Smooth muscle cell (in vitro differentiated cells): ENCODE measurements around the gene ISLR. TPM values are rescaled to one million over a fixed set of nuclear protein-coding genes. Genes with fewer than 3 reads are reported as not detected.

Experiments used
- DNase-seq: peaks from one replicate; lab custom pipeline; 2025; ENCODE audit not compliant: unreplicated experiment; lab: John Stamatoyannopoulos, UW
- H2AFZ ChIP-seq: fragments of 200-600 bp; sonication (generic); 2 replicates; pipeline ENCODE4 v1.6.0; 2016; ENCODE audit warnings: antibody characterized with exemption, low read depth, mild to moderate bottlenecking
- H3F3A ChIP-seq: fragments of 200-600 bp; sonication (generic); 2 replicates; pipeline ENCODE4 v1.6.0; 2017; ENCODE audit warnings: antibody characterized with exemption, low read depth
- H3K27ac ChIP-seq: fragments of 200-600 bp; sonication (generic); 2 replicates; pipeline ENCODE4 v1.5.1; 2016; ENCODE audit warnings: low read depth, mild to moderate bottlenecking
- H3K27me3 ChIP-seq: fragments of 200-600 bp; sonication (generic); 2 replicates; pipeline ENCODE4 v1.6.1; 2016; ENCODE audit warnings: low read depth, mild to moderate bottlenecking
- H3K36me3 ChIP-seq: fragments of 200-600 bp; sonication (generic); 2 replicates; pipeline ENCODE4 v1.5.1; 2016; ENCODE audit warnings: low read depth
- H3K4me1 ChIP-seq: fragments of 200-600 bp; sonication (generic); 2 replicates; pipeline ENCODE4 v1.5.1; 2016; ENCODE audit warnings: low read depth
- H3K4me2 ChIP-seq: fragments of 200-600 bp; sonication (generic); 2 replicates; pipeline ENCODE4 v1.6.0; 2016; ENCODE audit warnings: mild to moderate bottlenecking
- H3K4me3 ChIP-seq: fragments of 200-600 bp; sonication (generic); 2 replicates; pipeline ENCODE4 v1.5.1; 2016; ENCODE audit warnings: mild to moderate bottlenecking
- H3K79me2 ChIP-seq: fragments of 200-600 bp; sonication (generic); 2 replicates; pipeline ENCODE4 v1.6.0; 2016; ENCODE audit warnings: low read depth, mild to moderate bottlenecking
- H3K9ac ChIP-seq: fragments of 200-600 bp; sonication (generic); 2 replicates; pipeline ENCODE4 v1.6.0; 2016; ENCODE audit warnings: low read depth
- H3K9me3 ChIP-seq: fragments of 200-600 bp; sonication (generic); replicated peaks from 2 replicates; pipeline ENCODE4 v1.5.1; 2016; ENCODE audit warnings: low read depth
- H4K20me1 ChIP-seq: fragments of 200-600 bp; sonication (generic); 2 replicates; pipeline ENCODE4 v1.6.0; 2016; ENCODE audit warnings: low read depth
- WGBS: methylation state at CpG from one replicate; pipeline ENCODE4 v1.1.7; 2016; ENCODE audit warnings: low lambda C conversion rate; 5-methylcytosine and 5-hydroxymethylcytosine counted together
- polyA plus RNA-seq: library from polyadenylated mRNA; unstranded; fragments of >200 nt; fragmentation: Nextera tagmentation; extraction: Ambion mirVana; gene quantifications from 2 replicates; pipeline ENCODE4 v1.2.1, GENCODE V29; 2016
- total RNA-seq: library from RNA; depleted of rRNA; stranded (reverse); fragments of >200 nt; gene quantifications from 2 replicates; pipeline ENCODE4 v1.2.3, GENCODE V29; 2014
- TF ChIP-seq, protein P1 (sequence below): fragments of 200-600 bp; sonication (generic); IDR thresholded peaks from 2 replicates; pipeline ENCODE4 v1.5.1; 2017; ENCODE audit warnings: borderline replicate concordance, mild to moderate bottlenecking, antibody characterized with exemption; ENCODE audit not compliant: insufficient read depth, poor library complexity, severe bottlenecking

ISLR gene
- total and polyA plus RNA-seq, 2 experiments from 2014 or later: 119 to 130 TPM

DNA sequence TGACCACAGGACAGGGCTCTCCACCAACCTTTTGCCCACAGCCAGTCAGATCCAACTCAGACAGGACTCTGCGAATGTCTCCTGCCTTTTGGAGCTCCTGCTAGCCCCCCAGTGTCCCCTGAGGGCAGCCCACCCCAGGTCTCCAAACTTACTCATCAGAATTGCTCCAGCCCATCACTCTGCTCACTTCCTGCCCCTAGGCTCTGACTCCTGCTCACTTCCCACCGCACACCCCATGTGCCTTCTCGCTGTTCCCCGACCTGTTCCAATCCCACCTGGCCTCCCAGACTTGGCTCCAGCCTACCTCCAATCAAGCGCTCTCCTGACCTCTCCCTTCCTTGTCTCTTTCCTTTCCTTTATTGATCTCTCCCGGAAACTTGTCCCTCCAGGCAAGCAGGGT lies 35.0 kb downstream of the ISLR start:
- no peaks in the 10 kb centered on the region for H3K36me3 ChIP-seq
- no peak overlapping the region for H3K4me3 ChIP-seq
- H3K4me1 ChIP-seq: peaks cover 36% of the 10 kb centered on the region
- no peaks in the 10 kb centered on the region for H4K20me1 ChIP-seq
- TF ChIP-seq, protein P1, sequence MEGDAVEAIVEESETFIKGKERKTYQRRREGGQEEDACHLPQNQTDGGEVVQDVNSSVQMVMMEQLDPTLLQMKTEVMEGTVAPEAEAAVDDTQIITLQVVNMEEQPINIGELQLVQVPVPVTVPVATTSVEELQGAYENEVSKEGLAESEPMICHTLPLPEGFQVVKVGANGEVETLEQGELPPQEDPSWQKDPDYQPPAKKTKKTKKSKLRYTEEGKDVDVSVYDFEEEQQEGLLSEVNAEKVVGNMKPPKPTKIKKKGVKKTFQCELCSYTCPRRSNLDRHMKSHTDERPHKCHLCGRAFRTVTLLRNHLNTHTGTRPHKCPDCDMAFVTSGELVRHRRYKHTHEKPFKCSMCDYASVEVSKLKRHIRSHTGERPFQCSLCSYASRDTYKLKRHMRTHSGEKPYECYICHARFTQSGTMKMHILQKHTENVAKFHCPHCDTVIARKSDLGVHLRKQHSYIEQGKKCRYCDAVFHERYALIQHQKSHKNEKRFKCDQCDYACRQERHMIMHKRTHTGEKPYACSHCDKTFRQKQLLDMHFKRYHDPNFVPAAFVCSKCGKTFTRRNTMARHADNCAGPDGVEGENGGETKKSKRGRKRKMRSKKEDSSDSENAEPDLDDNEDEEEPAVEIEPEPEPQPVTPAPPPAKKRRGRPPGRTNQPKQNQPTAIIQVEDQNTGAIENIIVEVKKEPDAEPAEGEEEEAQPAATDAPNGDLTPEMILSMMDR: no peak
- 61% methylated on average over 6 of the region's 6 CpGs for WGBS
- H3K79me2 ChIP-seq: no peaks in the 10 kb centered on the region
- peaks cover 1% of the 10 kb centered on the region for H3F3A ChIP-seq
- no peak overlapping the region for H3K27ac ChIP-seq
- H3K27me3 ChIP-seq: no peaks in the 10 kb centered on the region
- no peaks in the 10 kb centered on the region for H3K9me3 ChIP-seq
- no peak overlapping the region for H2AFZ ChIP-seq
- no peak overlapping the region for H3K9ac ChIP-seq
- peak overlapping the region; percentile 78 for H3K4me2 ChIP-seq
- DNase-seq: no peak

DNA sequence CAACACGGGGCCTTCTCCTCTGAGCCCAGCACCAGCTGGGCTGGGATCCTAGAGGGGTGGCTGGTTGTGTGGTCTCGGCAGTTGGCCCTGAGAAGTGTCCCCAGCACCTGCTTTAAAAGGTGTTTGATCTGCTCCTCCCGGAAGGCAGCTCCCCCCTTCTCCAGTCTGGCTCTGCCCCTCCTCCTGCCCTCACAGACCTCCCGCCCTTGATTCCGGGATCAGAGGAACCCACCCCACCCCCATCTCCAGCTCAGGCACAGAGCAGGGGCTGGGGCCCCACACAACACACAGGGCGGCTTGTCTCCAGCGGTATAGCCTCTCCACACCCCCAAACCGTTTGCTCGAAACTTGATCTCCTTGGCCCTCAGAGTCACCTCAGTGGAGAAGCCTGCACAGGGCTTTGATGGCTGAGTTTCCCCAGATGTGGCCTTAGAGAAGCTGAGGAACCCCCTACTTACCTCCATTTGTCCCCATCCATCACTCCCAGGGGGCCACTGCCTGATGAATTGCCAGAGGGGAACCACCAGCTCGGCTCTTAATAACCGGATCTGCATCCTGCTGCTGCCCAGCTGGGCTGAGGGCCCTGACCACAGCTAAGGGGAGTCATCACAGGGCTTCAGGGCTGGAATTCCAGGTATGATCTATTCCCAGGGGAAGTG lies 35.5 kb downstream of the ISLR start:
- TF ChIP-seq, protein P1: no peak
- Histone ChIP-seq H3K9me3 (no peaks in the 10 kb centered on the region), H2AFZ (no peak overlapping the region), H3K36me3 (no peaks in the 10 kb centered on the region), H3K79me2 (no peaks in the 10 kb centered on the region), H4K20me1 (no peaks in the 10 kb centered on the region), H3K4me3 (no peak overlapping the region), H3K9ac (no peak overlapping the region), H3K27ac (peak overlapping the region; percentile 61), H3K4me1 (peaks cover 36% of the 10 kb centered on the region), H3K4me2 (peak overlapping the region; percentile 78), H3K27me3 (no peaks in the 10 kb centered on the region), H3F3A (no peaks in the 10 kb centered on the region)
- 10% methylated on average over 11 of the region's 11 CpGs for WGBS
- DNase-seq: no peak

DNA sequence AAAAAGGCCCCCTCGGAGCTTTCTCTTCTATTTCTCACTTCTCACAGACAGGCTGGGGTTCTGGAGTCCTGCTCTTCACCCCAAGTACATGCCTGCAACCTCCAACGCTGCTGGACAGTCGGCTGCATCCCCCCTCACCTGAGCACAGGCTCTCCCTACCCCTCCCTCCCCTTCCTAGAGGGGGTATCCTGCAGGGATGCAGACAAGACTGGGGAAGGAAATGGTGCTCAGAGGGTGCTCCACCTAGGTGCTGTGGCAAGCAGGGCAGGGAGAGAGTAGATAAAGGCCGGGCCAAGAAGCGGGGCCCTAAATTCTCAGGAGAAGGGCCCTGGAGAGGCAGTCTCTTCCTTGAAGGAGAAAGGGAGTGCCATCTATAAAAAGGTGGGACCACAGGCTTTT lies 36.0 kb downstream of the ISLR start:
- no peaks in the 10 kb centered on the region for H3K36me3 ChIP-seq
- no peaks in the 10 kb centered on the region for H3K9me3 ChIP-seq
- no peaks in the 10 kb centered on the region for H4K20me1 ChIP-seq
- H3F3A ChIP-seq: peaks cover 3% of the 10 kb centered on the region
- H3K27me3 ChIP-seq: no peaks in the 10 kb centered on the region
- H3K4me3 ChIP-seq: no peak overlapping the region
- no peaks in the 10 kb centered on the region for H3K79me2 ChIP-seq
- H3K27ac ChIP-seq: peak overlapping the region; percentile 73
- TF ChIP-seq, protein P1: no peak
- 65% methylated on average over 5 of the region's 5 CpGs for WGBS
- peaks cover 36% of the 10 kb centered on the region for H3K4me1 ChIP-seq
- DNase-seq: no peak
- peak overlapping the region; percentile 9 for H3K9ac ChIP-seq
- no peak overlapping the region for H2AFZ ChIP-seq
- peak overlapping the region; percentile 78 for H3K4me2 ChIP-seq

DNA sequence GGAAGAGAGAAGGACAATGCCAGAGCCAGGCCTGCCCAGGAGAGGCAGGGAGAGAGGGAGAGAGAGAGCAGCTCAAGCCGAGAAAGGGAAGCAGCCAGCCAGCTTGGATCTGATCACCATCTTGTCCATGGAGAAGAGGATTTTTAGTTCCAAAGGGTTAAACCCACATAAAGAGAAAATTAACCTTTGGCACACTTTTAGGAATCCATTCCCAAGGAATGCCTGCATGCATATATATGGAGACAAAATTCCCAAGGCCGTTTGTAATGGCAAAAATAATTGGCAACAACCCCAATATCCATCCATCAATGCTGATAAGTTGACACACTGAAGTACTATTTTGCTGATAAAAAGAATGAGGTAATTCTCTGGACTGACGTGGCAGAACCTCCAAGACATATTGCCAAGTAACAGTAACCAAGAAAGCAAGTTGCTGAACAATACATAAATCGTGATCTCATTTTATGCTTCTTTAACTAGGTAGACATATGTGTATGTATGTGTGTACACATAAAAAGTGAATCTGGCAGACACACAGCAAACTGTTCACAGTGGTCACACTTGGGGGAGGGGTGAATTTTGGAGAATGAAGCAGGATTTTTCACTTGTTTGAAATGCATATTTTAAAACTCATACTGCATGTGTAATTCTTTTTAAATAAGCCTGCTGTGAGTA lies 36.6 kb downstream of the ISLR start:
- TF ChIP-seq, protein P1: no peak
- DNase-seq: no peak
- H3K27me3 ChIP-seq: no peaks in the 10 kb centered on the region
- H3K4me2 ChIP-seq: peak overlapping the region; percentile 78
- 54% methylated on average over 4 of the region's 4 CpGs for WGBS
- H4K20me1 ChIP-seq: no peaks in the 10 kb centered on the region
- H3F3A ChIP-seq: peaks cover 8% of the 10 kb centered on the region
- H3K27ac ChIP-seq: peak overlapping the region; percentile 73
- no peak overlapping the region for H2AFZ ChIP-seq
- H3K9ac ChIP-seq: peak overlapping the region; percentile 37
- no peaks in the 10 kb centered on the region for H3K79me2 ChIP-seq
- H3K4me1 ChIP-seq: peaks cover 42% of the 10 kb centered on the region
- no peaks in the 10 kb centered on the region for H3K9me3 ChIP-seq
- H3K36me3 ChIP-seq: no peaks in the 10 kb centered on the region
- no peak overlapping the region for H3K4me3 ChIP-seq
